PC-9 (cell line): ENCODE results near the gene ENDOG. TPM values are rescaled to one million over a fixed set of nuclear protein-coding genes. Genes with fewer than 3 reads are reported as not detected.

Source experiments
- BruUV-seq: library from RNA; stranded (reverse); fragments of 400-500 nt; replicated peaks from 2 replicates; lab custom pipeline; 2021; lab: Mats Ljungman, UMichigan
- CTCF ChIA-PET: fragments of 300-600 bp; sonication (Branson Sonifier 250); formaldehyde crosslinking; loops from one replicate; lab custom pipeline; 2022; ENCODE audit warnings: antibody characterized with exemption; lab: Charles Lee
- POLR2A ChIA-PET: fragments of 300-600 bp; sonication (Branson Sonifier 250); formaldehyde crosslinking; loops from one replicate; lab custom pipeline; 2022; ENCODE audit warnings: antibody characterized with exemption; ENCODE audit not compliant: unreplicated experiment; lab: Charles Lee
- DNase-seq, 2 experiments: peaks; one replicate each; pipeline versions ENCODE4 v3.0.0 to v3.0.0-alpha.2; 2015 to 2022; ENCODE audit warnings: mixed read lengths in 1 of 2
- H2AFZ ChIP-seq: fragments of 200-600 bp; sonication (generic); 2 replicates; pipeline ENCODE4 v1.8.1; 2017; ENCODE audit warnings: antibody characterized with exemption
- H3F3A ChIP-seq: fragments of 200-600 bp; sonication (generic); 2 replicates; pipeline ENCODE4 v1.8.1; 2017; ENCODE audit warnings: antibody characterized with exemption, mild to moderate bottlenecking, low read depth; ENCODE audit not compliant: insufficient read depth
- H3K27ac ChIP-seq: fragments of 200-600 bp; sonication (generic); 2 replicates; pipeline ENCODE4 v1.6.1; 2016; ENCODE audit warnings: mixed run types
- H3K27me3 ChIP-seq: fragments of 200-600 bp; sonication (generic); 2 replicates; pipeline ENCODE4 v1.6.1; 2016; ENCODE audit warnings: low read depth, mixed run types; ENCODE audit not compliant: insufficient read depth
- H3K36me3 ChIP-seq: fragments of 200-600 bp; sonication (generic); 2 replicates; pipeline ENCODE4 v1.6.1; 2016; ENCODE audit warnings: low read depth, mixed run types
- H3K4me1 ChIP-seq: fragments of 200-600 bp; sonication (generic); replicated peaks from 2 replicates; pipeline ENCODE4 v1.6.1; 2016; ENCODE audit warnings: mixed run types; ENCODE audit not compliant: insufficient read depth
- H3K4me2 ChIP-seq: fragments of 200-600 bp; sonication (generic); 2 replicates; pipeline ENCODE4 v1.6.1; 2017; ENCODE audit warnings: mixed run types
- H3K4me3 ChIP-seq: fragments of 200-600 bp; sonication (generic); 2 replicates; pipeline ENCODE4 v1.6.1; 2016; ENCODE audit warnings: mixed run types
- H3K79me2 ChIP-seq: fragments of 200-600 bp; sonication (generic); 2 replicates; pipeline ENCODE4 v1.6.1; 2017; ENCODE audit warnings: low read depth, mixed run types
- H3K9me2 ChIP-seq: fragments of 200-600 bp; sonication (generic); 2 replicates; pipeline ENCODE4 v1.8.1; 2017; ENCODE audit warnings: mild to moderate bottlenecking; ENCODE audit not compliant: insufficient read depth
- H3K9me3 ChIP-seq: fragments of 200-600 bp; sonication (generic); 2 replicates; pipeline ENCODE4 v1.8.1; 2016; ENCODE audit warnings: low read depth; ENCODE audit not compliant: insufficient read depth
- H4K20me1 ChIP-seq: fragments of 200-600 bp; sonication (generic); 2 replicates; pipeline ENCODE4 v1.8.1; 2017; ENCODE audit not compliant: insufficient read depth
- CTCF ChIP-seq: fragments of 200-600 bp; sonication (generic); conservative IDR thresholded peaks from 2 replicates; pipeline ENCODE4 v1.6.1; 2017; ENCODE audit warnings: mixed run types, antibody characterized with exemption, mild to moderate bottlenecking, moderate library complexity
- EZH2 ChIP-seq: fragments of 200-600 bp; sonication (generic); IDR thresholded peaks from 2 replicates; pipeline ENCODE4 v1.8.0; 2017; ENCODE audit warnings: antibody characterized with exemption, low read depth
- intact Hi-C: fragments of 100-400 bp; cut with micrococcal nuclease; formaldehyde crosslinking; loops from one replicate; pipeline ENCODE4 v1.10.0; 2022; ENCODE audit not compliant: unreplicated experiment
- total RNA-seq: library from RNA; stranded (reverse); gene quantifications from 2 replicates; pipeline ENCODE4 v1.2.3, GENCODE V29; 2021

The ENDOG gene
- total RNA-seq, 1 experiment from 2014 or later = 28.6 TPM

GRCh38 chr9:128820665-128821583 lies 2.6 kb downstream of the ENDOG start:
- H4K20me1 ChIP-seq = peaks cover 5% of the 10 kb centered on the region; the same call in 1 of the 2 replicates
- peaks cover 7% of the 10 kb centered on the region; the same call in 1 of the 2 replicates for H3K4me1 ChIP-seq
- no peak overlapping the region for H3K4me2 ChIP-seq
- no peak overlapping the region for H3K4me3 ChIP-seq
- no peaks in the 10 kb centered on the region for H3K9me2 ChIP-seq
- intact Hi-C loops = no loop called here
- H3K9me3 ChIP-seq = no peaks in the 10 kb centered on the region
- no peaks in the 10 kb centered on the region for H3K27me3 ChIP-seq
- POLR2A ChIA-PET = interaction anchor here (0.5 to 0.6 kb wide), 3 partner anchors 41 to 1704 kb away, joined by 3 to 9 read pairs (median 4); no protein-coding TSS in a partner anchor
- no peak for DNase-seq
- H3K27ac ChIP-seq = no peak overlapping the region
- H3F3A ChIP-seq = peaks cover 10% of the 10 kb centered on the region; the same call in 1 of the 2 replicates
- H3K79me2 ChIP-seq = no peaks in the 10 kb centered on the region
- TF ChIP-seq EZH2 (no peak), CTCF (no peak)
- no peaks in the 10 kb centered on the region; the same call in 1 of the 2 replicates for H3K36me3 ChIP-seq
- CTCF ChIA-PET = no interaction called here
- no peak overlapping the region for H2AFZ ChIP-seq
- BruUV-seq = no TSS peak

GRCh38 chr9:128821584-128822406 lies 3.5 kb downstream of the ENDOG start:
- intact Hi-C loops = no loop called here
- DNase-seq = no peak

More at GRCh38 chr9:128821584-128822406, 3.5 kb downstream of the ENDOG start:
- no peaks in the 10 kb centered on the region for H3K9me2 ChIP-seq
- no peaks in the 10 kb centered on the region for H3K79me2 ChIP-seq
- no peak overlapping the region for H3K4me2 ChIP-seq
- BruUV-seq = no TSS peak
- ChIA-PET CTCF (no interaction called here), POLR2A (interaction anchor here (0.6 kb wide), 2 partner anchors 103 to 174 kb away, joined by 3 read pairs; no protein-coding TSS in a partner anchor)
- no peaks in the 10 kb centered on the region; the same call in 1 of the 2 replicates for H3K36me3 ChIP-seq
- H2AFZ ChIP-seq = no peak overlapping the region
- H3K9me3 ChIP-seq = no peaks in the 10 kb centered on the region
- peaks cover 7% of the 10 kb centered on the region; the same call in 1 of the 2 replicates for H3K4me1 ChIP-seq
- TF ChIP-seq EZH2 = no peak
- no peak for TF ChIP-seq CTCF
- no peaks in the 10 kb centered on the region for H3K27me3 ChIP-seq
- peaks cover 10% of the 10 kb centered on the region; the same call in 1 of the 2 replicates for H3F3A ChIP-seq
- no peak overlapping the region for H3K4me3 ChIP-seq
- peaks cover 5% of the 10 kb centered on the region; the same call in 1 of the 2 replicates for H4K20me1 ChIP-seq
- no peak overlapping the region for H3K27ac ChIP-seq
